OCI-LY1 (cell line): Measurements from ENCODE around the gene MUS81.

Experiments
- CTCF ChIP-seq: fragments of 200-600 bp; sonication (generic), shearing (Covaris generic); IDR thresholded peaks from 2 replicates; pipeline ENCODE4 v1.5.1; 2017; ENCODE audit warnings: mild to moderate bottlenecking, antibody characterized with exemption, low read length, moderate library complexity, mixed read lengths
- EZH2 ChIP-seq: fragments of 200-600 bp; sonication (generic), shearing (Covaris generic); IDR thresholded peaks from 2 replicates; pipeline ENCODE4 v1.8.0; 2017; ENCODE audit warnings: borderline replicate concordance, mixed run types, mild to moderate bottlenecking, antibody characterized with exemption, low read length, moderate library complexity, mixed read lengths

DNA sequence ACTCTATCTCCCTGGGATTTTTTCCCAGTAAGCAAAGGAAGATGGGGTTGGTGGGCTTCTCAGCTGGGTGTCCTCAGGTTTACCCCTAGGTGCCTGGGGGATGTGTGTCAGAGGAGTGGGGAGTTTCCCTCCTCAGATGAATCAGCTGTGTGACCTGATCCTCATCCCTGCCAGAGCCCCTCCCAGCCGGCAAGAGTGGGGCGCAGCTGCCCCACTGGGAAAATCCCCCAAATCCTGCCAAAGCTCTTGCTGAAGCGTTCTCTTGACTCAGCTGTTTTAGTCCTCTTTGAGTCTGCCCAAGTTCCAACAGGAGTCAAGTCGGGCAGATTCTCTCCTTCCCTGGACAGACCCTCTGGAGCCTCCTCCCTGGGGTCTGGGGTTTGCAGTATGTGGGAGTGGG is 52.6 kb downstream of the MUS81 start:
- TF ChIP-seq CTCF: no peak
- TF ChIP-seq EZH2: no peak
